GM12878 (cell line): ENCODE results near the gene ZNRF3.

Experiments
- BCL11A ChIP-seq: IDR thresholded peaks from 2 replicates; pipeline ENCODE4 v1.6.1; 2011; ENCODE audit warnings: low read depth, low read length
- KDM1A ChIP-seq: fragments of 200-600 bp; sonication (generic); IDR thresholded peaks from 2 replicates; pipeline ENCODE4 v1.6.1; 2016; ENCODE audit warnings: borderline replicate concordance
- MYB ChIP-seq: fragments of 150-350 bp; IDR thresholded peaks from 2 replicates; pipeline ENCODE4 v1.6.1; 2014; ENCODE audit warnings: mild to moderate bottlenecking, low read depth, low read length, borderline replicate concordance
- NBN ChIP-seq: fragments of 450-650 bp; IDR thresholded peaks from 2 replicates; pipeline ENCODE4 v1.6.1; 2016
- NFYA ChIP-seq: IDR thresholded peaks from 2 replicates; pipeline ENCODE4 v1.6.1; 2011; ENCODE audit warnings: low read depth, mild to moderate bottlenecking, low read length, improper control_type of control experiment, borderline replicate concordance
- POLR2A ChIP-seq: IDR thresholded peaks from 2 replicates; pipeline ENCODE4 v1.6.1; 2011; ENCODE audit warnings: low read depth, mild to moderate bottlenecking, low read length
- POLR2AphosphoS5 ChIP-seq: IDR thresholded peaks from 2 replicates; pipeline ENCODE4 v1.6.1; 2011; ENCODE audit warnings: mild to moderate bottlenecking, low read length, inconsistent platforms
- RFX5 ChIP-seq: IDR thresholded peaks from 2 replicates; pipeline ENCODE4 v1.6.1; 2011; ENCODE audit warnings: low read depth, low read length, improper control_type of control experiment
- SUPT20H ChIP-seq: IDR thresholded peaks from 2 replicates; pipeline ENCODE4 v1.6.1; 2011; ENCODE audit warnings: low read depth, mild to moderate bottlenecking, low read length, moderate library complexity, borderline replicate concordance; ENCODE audit not compliant: control insufficient read depth
- ZNF384 ChIP-seq: IDR thresholded peaks from 2 replicates; pipeline ENCODE4 v1.6.1; 2012; ENCODE audit warnings: low read depth, mild to moderate bottlenecking, low read length, improper control_type of control experiment, borderline replicate concordance
- ZZZ3 ChIP-seq: IDR thresholded peaks from 2 replicates; pipeline ENCODE4 v1.6.1; 2011; ENCODE audit warnings: low read depth; ENCODE audit not compliant: control insufficient read depth, insufficient read length
- TF ChIP-seq, protein P1 (sequence below), 3 experiments: IDR thresholded peaks in 2 of 3; conservative IDR thresholded peaks in 1 of 3; 2 replicates each; pipeline ENCODE4 v1.5.1; 2011; ENCODE audit warnings: low read depth in 3 of 3, low read length in 3 of 3, mild to moderate bottlenecking in 3 of 3, control low read depth in 2 of 3, moderate library complexity in 2 of 3, inconsistent platforms in 1 of 3, mixed read lengths in 1 of 3; ENCODE audit not compliant: control insufficient read depth in 2 of 3, insufficient read depth in 1 of 3; ENCODE audit errors: extremely low read depth in 1 of 3
- TF ChIP-seq, protein P2 (sequence below): fragments of 150-350 bp; IDR thresholded peaks from 2 replicates; pipeline ENCODE4 v1.6.1; 2016; ENCODE audit warnings: low read depth, low read length
- TF ChIP-seq, protein P3 (sequence below): fragments of 450-650 bp; IDR thresholded peaks from 2 replicates; pipeline ENCODE4 v1.6.1; 2017; ENCODE audit warnings: mild to moderate bottlenecking, low read depth, inconsistent platforms; ENCODE audit not compliant: poor library complexity, severe bottlenecking

DNA sequence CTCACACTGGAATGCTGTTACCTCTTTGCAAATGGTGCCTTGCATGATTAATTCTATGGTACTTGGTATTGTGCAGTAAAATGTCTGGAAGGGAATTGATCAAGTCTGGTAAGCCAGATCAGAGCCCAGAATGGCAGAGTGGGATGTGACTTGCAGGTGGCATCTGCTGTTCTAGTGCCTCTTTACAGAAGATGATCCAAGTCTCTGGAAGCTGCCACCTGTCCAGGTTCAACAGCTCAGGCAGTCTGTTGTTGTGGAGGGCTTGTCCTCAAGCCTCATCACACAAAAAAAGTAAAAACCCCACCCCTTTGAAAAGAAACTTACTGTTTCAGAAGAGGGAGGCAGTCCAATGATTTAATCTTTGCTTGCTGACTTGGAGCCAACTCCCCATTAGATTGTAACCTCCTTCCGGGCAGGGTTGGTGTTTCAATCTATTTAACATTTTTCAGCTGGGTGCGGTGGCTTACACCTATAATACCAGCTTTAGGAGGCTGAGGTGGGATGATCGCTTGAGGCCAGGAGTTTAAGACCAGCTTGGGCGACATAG, 17.1 kb downstream of the ZNRF3 start:
- TF ChIP-seq, protein P1, sequence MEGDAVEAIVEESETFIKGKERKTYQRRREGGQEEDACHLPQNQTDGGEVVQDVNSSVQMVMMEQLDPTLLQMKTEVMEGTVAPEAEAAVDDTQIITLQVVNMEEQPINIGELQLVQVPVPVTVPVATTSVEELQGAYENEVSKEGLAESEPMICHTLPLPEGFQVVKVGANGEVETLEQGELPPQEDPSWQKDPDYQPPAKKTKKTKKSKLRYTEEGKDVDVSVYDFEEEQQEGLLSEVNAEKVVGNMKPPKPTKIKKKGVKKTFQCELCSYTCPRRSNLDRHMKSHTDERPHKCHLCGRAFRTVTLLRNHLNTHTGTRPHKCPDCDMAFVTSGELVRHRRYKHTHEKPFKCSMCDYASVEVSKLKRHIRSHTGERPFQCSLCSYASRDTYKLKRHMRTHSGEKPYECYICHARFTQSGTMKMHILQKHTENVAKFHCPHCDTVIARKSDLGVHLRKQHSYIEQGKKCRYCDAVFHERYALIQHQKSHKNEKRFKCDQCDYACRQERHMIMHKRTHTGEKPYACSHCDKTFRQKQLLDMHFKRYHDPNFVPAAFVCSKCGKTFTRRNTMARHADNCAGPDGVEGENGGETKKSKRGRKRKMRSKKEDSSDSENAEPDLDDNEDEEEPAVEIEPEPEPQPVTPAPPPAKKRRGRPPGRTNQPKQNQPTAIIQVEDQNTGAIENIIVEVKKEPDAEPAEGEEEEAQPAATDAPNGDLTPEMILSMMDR (IDR thresholded peaks at IDR 0.05 in 2 of 3, conservative IDR thresholded peaks at IDR 0.05 in 1 of 3; ENCODE audit: control insufficient read depth in 2 of 3, extremely low read depth in 1 of 3, insufficient read depth in 1 of 3, low read depth in 3 of 3, low read length in 3 of 3): no peak
- no peak for TF ChIP-seq KDM1A
- TF ChIP-seq RFX5: no peak
- TF ChIP-seq, protein P2, sequence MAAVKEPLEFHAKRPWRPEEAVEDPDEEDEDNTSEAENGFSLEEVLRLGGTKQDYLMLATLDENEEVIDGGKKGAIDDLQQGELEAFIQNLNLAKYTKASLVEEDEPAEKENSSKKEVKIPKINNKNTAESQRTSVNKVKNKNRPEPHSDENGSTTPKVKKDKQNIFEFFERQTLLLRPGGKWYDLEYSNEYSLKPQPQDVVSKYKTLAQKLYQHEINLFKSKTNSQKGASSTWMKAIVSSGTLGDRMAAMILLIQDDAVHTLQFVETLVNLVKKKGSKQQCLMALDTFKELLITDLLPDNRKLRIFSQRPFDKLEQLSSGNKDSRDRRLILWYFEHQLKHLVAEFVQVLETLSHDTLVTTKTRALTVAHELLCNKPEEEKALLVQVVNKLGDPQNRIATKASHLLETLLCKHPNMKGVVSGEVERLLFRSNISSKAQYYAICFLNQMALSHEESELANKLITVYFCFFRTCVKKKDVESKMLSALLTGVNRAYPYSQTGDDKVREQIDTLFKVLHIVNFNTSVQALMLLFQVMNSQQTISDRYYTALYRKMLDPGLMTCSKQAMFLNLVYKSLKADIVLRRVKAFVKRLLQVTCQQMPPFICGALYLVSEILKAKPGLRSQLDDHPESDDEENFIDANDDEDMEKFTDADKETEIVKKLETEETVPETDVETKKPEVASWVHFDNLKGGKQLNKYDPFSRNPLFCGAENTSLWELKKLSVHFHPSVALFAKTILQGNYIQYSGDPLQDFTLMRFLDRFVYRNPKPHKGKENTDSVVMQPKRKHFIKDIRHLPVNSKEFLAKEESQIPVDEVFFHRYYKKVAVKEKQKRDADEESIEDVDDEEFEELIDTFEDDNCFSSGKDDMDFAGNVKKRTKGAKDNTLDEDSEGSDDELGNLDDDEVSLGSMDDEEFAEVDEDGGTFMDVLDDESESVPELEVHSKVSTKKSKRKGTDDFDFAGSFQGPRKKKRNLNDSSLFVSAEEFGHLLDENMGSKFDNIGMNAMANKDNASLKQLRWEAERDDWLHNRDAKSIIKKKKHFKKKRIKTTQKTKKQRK: no peak
- no peak for TF ChIP-seq ZZZ3
- no peak for TF ChIP-seq POLR2A
- TF ChIP-seq SUPT20H: no peak
- TF ChIP-seq, protein P3, sequence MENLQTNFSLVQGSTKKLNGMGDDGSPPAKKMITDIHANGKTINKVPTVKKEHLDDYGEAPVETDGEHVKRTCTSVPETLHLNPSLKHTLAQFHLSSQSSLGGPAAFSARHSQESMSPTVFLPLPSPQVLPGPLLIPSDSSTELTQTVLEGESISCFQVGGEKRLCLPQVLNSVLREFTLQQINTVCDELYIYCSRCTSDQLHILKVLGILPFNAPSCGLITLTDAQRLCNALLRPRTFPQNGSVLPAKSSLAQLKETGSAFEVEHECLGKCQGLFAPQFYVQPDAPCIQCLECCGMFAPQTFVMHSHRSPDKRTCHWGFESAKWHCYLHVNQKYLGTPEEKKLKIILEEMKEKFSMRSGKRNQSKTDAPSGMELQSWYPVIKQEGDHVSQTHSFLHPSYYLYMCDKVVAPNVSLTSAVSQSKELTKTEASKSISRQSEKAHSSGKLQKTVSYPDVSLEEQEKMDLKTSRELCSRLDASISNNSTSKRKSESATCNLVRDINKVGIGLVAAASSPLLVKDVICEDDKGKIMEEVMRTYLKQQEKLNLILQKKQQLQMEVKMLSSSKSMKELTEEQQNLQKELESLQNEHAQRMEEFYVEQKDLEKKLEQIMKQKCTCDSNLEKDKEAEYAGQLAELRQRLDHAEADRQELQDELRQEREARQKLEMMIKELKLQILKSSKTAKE: no peak
- no peak for TF ChIP-seq POLR2AphosphoS5
- no peak for TF ChIP-seq ZNF384
- no peak for TF ChIP-seq BCL11A
- TF ChIP-seq MYB: no peak
- TF ChIP-seq NBN: no peak
- no peak for TF ChIP-seq NFYA
